ENCODE data around the gene GPRC5B. TPM values are rescaled to one million over a fixed set of nuclear protein-coding genes. Genes with fewer than 3 reads are reported as not detected.

The GPRC5B gene
- total and polyA plus RNA-seq, 2 experiments from 2014 or later = 0.13 TPM; not detected in 1

- H3K9ac ChIP-seq = no peak overlapping the region
- no peaks in the 10 kb centered on the region for H3F3A ChIP-seq (ENCODE audit: insufficient read depth)
- H3K4me1 ChIP-seq (ENCODE audit: insufficient read depth) = no peaks in the 10 kb centered on the region
- H3K27ac ChIP-seq = no peak overlapping the region
- H3K9me2 ChIP-seq (ENCODE audit: insufficient read depth) = no peaks in the 10 kb centered on the region
- no peaks in the 10 kb centered on the region for H4K20me1 ChIP-seq (ENCODE audit: insufficient read depth)
- H3K79me2 ChIP-seq (ENCODE audit: insufficient read depth) = no peaks in the 10 kb centered on the region
- no peak overlapping the region for H2AFZ ChIP-seq
- H3K9me3 ChIP-seq (ENCODE audit: low read depth) = no peaks in the 10 kb centered on the region
- TF ChIP-seq EZH2 (IDR thresholded peaks at IDR 0.05; ENCODE audit: insufficient read depth, poor library complexity, severe bottlenecking) = no peak
- no peak for TF ChIP-seq EZH2phosphoT487 (IDR thresholded peaks at IDR 0.05; ENCODE audit: insufficient read depth, low read depth)
- 71 to 76% methylated on average over 4 of the region's 4 CpGs for WGBS, 2 experiments (ENCODE audit: low coverage in 1 of 2, low lambda C conversion rate in 2 of 2, missing lambda C conversion rate in 2 of 2)
- no peak overlapping the region for H3K4me2 ChIP-seq (ENCODE audit: unreplicated experiment)
- no peaks in the 10 kb centered on the region for H3K27me3 ChIP-seq (replicated peaks; ENCODE audit: insufficient read depth)
- H3K4me3 ChIP-seq = no peak overlapping the region
- in situ Hi-C loops (cut with MboI) = no loop called here
- H3K36me3 ChIP-seq (ENCODE audit: low read depth) = no peaks in the 10 kb centered on the region
- DNase-seq = no peak
Measured at GRCh38 chr16:19859603-19860002, 25.0 kb downstream of the GPRC5B start.

- no peaks in the 10 kb centered on the region for H4K20me1 ChIP-seq (ENCODE audit: insufficient read depth)
- H3K9me2 ChIP-seq (ENCODE audit: insufficient read depth) = no peaks in the 10 kb centered on the region
- no peak overlapping the region for H3K4me3 ChIP-seq
- no peak overlapping the region for H3K9ac ChIP-seq
- WGBS, 2 experiments (ENCODE audit: low coverage in 1 of 2, low lambda C conversion rate in 2 of 2, missing lambda C conversion rate in 2 of 2) = 87 to 93% methylated on average over 9 of the region's 9 CpGs
- H2AFZ ChIP-seq = no peak overlapping the region
- no peak overlapping the region for H3K27ac ChIP-seq
- H3K9me3 ChIP-seq (ENCODE audit: low read depth) = no peaks in the 10 kb centered on the region
- H3K36me3 ChIP-seq (ENCODE audit: low read depth) = no peaks in the 10 kb centered on the region
- no peak for DNase-seq
- no peak overlapping the region for H3K4me2 ChIP-seq (ENCODE audit: unreplicated experiment)
- in situ Hi-C loops (cut with MboI) = no loop called here
- H3K4me1 ChIP-seq (ENCODE audit: insufficient read depth) = no peaks in the 10 kb centered on the region
- H3K27me3 ChIP-seq (replicated peaks; ENCODE audit: insufficient read depth) = no peaks in the 10 kb centered on the region
- no peaks in the 10 kb centered on the region for H3K79me2 ChIP-seq (ENCODE audit: insufficient read depth)
- H3F3A ChIP-seq (ENCODE audit: insufficient read depth) = no peaks in the 10 kb centered on the region
- no peak for TF ChIP-seq EZH2 (IDR thresholded peaks at IDR 0.05; ENCODE audit: insufficient read depth, poor library complexity, severe bottlenecking)
- TF ChIP-seq EZH2phosphoT487 (IDR thresholded peaks at IDR 0.05; ENCODE audit: insufficient read depth, low read depth) = no peak
Measured at GRCh38 chr16:19859166-19859565, 25.5 kb downstream of the GPRC5B start.

GRCh38 chr16:19858340-19859018, 26.2 kb downstream of the GPRC5B start:
- H3K36me3 ChIP-seq (ENCODE audit: low read depth) = no peaks in the 10 kb centered on the region
- H2AFZ ChIP-seq = no peak overlapping the region
- H3K9me2 ChIP-seq (ENCODE audit: insufficient read depth) = no peaks in the 10 kb centered on the region
- no peak overlapping the region for H3K27ac ChIP-seq
- no peaks in the 10 kb centered on the region for H3K4me1 ChIP-seq (ENCODE audit: insufficient read depth)
- H3K9me3 ChIP-seq (ENCODE audit: low read depth) = no peaks in the 10 kb centered on the region
- no peak for DNase-seq
- H4K20me1 ChIP-seq (ENCODE audit: insufficient read depth) = no peaks in the 10 kb centered on the region
- TF ChIP-seq EZH2phosphoT487 (IDR thresholded peaks at IDR 0.05; ENCODE audit: insufficient read depth, low read depth) (no peak), EZH2 (IDR thresholded peaks at IDR 0.05; ENCODE audit: insufficient read depth, poor library complexity, severe bottlenecking) (no peak)
- no peaks in the 10 kb centered on the region for H3K27me3 ChIP-seq (replicated peaks; ENCODE audit: insufficient read depth)
- no peak overlapping the region for H3K4me3 ChIP-seq
- in situ Hi-C loops (cut with MboI) = no loop called here
- 81% methylated on average over 17 to 22 of the region's 22 CpGs for WGBS, 2 experiments (ENCODE audit: low coverage in 1 of 2, low lambda C conversion rate in 2 of 2, missing lambda C conversion rate in 2 of 2)
- H3K4me2 ChIP-seq (ENCODE audit: unreplicated experiment) = no peak overlapping the region
- H3F3A ChIP-seq (ENCODE audit: insufficient read depth) = no peaks in the 10 kb centered on the region
- no peak overlapping the region for H3K9ac ChIP-seq
- H3K79me2 ChIP-seq (ENCODE audit: insufficient read depth) = no peaks in the 10 kb centered on the region

GRCh38 chr16:19857593-19858339, 26.9 kb downstream of the GPRC5B start:
- in situ Hi-C loops (cut with MboI) = no loop called here
- H3K9me3 ChIP-seq (ENCODE audit: low read depth) = no peaks in the 10 kb centered on the region
- H3K9me2 ChIP-seq (ENCODE audit: insufficient read depth) = no peaks in the 10 kb centered on the region
- no peak overlapping the region for H3K9ac ChIP-seq
- H2AFZ ChIP-seq = no peak overlapping the region
- H3K27me3 ChIP-seq (replicated peaks; ENCODE audit: insufficient read depth) = no peaks in the 10 kb centered on the region
- H3K79me2 ChIP-seq (ENCODE audit: insufficient read depth) = no peaks in the 10 kb centered on the region
- no peaks in the 10 kb centered on the region for H3K4me1 ChIP-seq (ENCODE audit: insufficient read depth)
- H3K4me3 ChIP-seq = no peak overlapping the region
- no peaks in the 10 kb centered on the region for H4K20me1 ChIP-seq (ENCODE audit: insufficient read depth)
- H3F3A ChIP-seq (ENCODE audit: insufficient read depth) = no peaks in the 10 kb centered on the region
- TF ChIP-seq EZH2phosphoT487 (IDR thresholded peaks at IDR 0.05; ENCODE audit: insufficient read depth, low read depth) = no peak
- no peak for TF ChIP-seq EZH2 (IDR thresholded peaks at IDR 0.05; ENCODE audit: insufficient read depth, poor library complexity, severe bottlenecking)
- WGBS, 2 experiments (ENCODE audit: low coverage in 1 of 2, low lambda C conversion rate in 2 of 2, missing lambda C conversion rate in 2 of 2) = 82 to 85% methylated on average over 16 of the region's 16 CpGs
- H3K36me3 ChIP-seq (ENCODE audit: low read depth) = no peaks in the 10 kb centered on the region
- H3K4me2 ChIP-seq (ENCODE audit: unreplicated experiment) = no peak overlapping the region
- H3K27ac ChIP-seq = no peak overlapping the region
- no peak for DNase-seq
